OCI-LY3 (cell line): Measurements from ENCODE around the gene MRPS11.

Experiments
- H2AFZ ChIP-seq: fragments of 200-600, 300-600 bp; shearing (Covaris generic); 2 replicates; pipeline ENCODE4 v1.6.0; 2014; ENCODE audit warnings: antibody characterized with exemption, low read depth, low read length
- H3K27ac ChIP-seq: fragments of 200-600, 300-600 bp; sonication (generic); 2 replicates; pipeline ENCODE4 v1.5.1; 2014; ENCODE audit warnings: mild to moderate bottlenecking, low read length, moderate library complexity, mixed read lengths
- H3K27me3 ChIP-seq: fragments of 200-600, 300-600 bp; sonication (generic); 2 replicates; pipeline ENCODE4 v1.6.1; 2014; ENCODE audit warnings: low read depth, low read length, mixed read lengths
- H3K36me3 ChIP-seq: fragments of 200-600, 300-600 bp; sonication (generic); replicated peaks from 2 replicates; pipeline ENCODE3; 2014; ENCODE audit warnings: low read depth, low read length, mixed read lengths
- H3K4me1 ChIP-seq: fragments of 300-600, 200-600 bp; sonication (generic); 2 replicates; pipeline ENCODE4 v1.6.1; 2014; ENCODE audit warnings: low read length, mixed read lengths
- H3K4me2 ChIP-seq: fragments of 200-600, 300-600 bp; sonication (generic); 2 replicates; pipeline ENCODE4 v1.6.1; 2014; ENCODE audit warnings: low read length, mixed read lengths
- H3K4me3 ChIP-seq: fragments of 300-600, 200-600 bp; sonication (generic); 2 replicates; pipeline ENCODE4 v1.5.1; 2014; ENCODE audit warnings: antibody characterized with exemption, mild to moderate bottlenecking, low read length, moderate library complexity
- H3K79me2 ChIP-seq: fragments of 300-600, 200-600 bp; shearing (Covaris generic); 2 replicates; pipeline ENCODE4 v1.6.1; 2014; ENCODE audit warnings: mild to moderate bottlenecking, low read length, mixed read lengths
- H3K9ac ChIP-seq: fragments of 300-600, 200-600 bp; shearing (Covaris generic); 2 replicates; pipeline ENCODE4 v1.6.0; 2014; ENCODE audit warnings: mild to moderate bottlenecking, low read length, moderate library complexity
- H3K9me3 ChIP-seq: fragments of 200-600, 300-600 bp; shearing (Covaris generic); 2 replicates; pipeline ENCODE4 v1.6.1; 2014; ENCODE audit warnings: low read length, mixed read lengths; ENCODE audit not compliant: insufficient read depth
- H4K20me1 ChIP-seq: fragments of 200-600, 300-600 bp; sonication (generic); 2 replicates; pipeline ENCODE4 v1.6.1; 2016; ENCODE audit warnings: low read length, mixed read lengths; ENCODE audit not compliant: insufficient read depth
- CTCF ChIP-seq: fragments of 200-600, 300-600 bp; sonication (generic); IDR thresholded peaks from 2 replicates; pipeline ENCODE4 v1.5.1; 2014; ENCODE audit warnings: antibody characterized with exemption, low read length, low read depth
- EZH2phosphoT487 ChIP-seq: fragments of 200-600 bp; shearing (Covaris generic); IDR thresholded peaks from 2 replicates; pipeline ENCODE4 v1.6.1; 2018; ENCODE audit warnings: antibody characterized with exemption, mixed run types, low read depth

MRPS11 gene

DNA sequence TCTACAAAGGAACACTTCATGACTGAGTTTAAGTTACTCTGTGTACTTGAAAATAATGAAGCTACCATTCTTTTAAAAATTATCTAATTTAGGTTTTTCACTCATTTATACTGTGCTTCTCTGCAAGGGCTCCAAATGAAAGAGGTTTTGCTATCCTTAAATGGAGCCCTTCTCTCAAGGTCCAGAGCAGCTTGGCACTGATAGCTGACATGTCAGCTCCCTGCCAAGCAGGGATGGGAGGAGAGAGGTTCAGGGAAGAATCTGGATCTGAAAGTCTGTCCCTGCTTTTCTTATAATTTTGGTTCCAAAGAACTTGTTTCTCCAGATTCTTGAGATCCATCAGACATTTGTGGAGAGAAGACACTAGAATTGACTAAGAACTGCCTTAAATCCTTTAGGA is 39.1 kb downstream of the MRPS11 start:
- Histone ChIP-seq H4K20me1 (no peaks in the 10 kb centered on the region), H3K27ac (no peak overlapping the region), H3K4me1 (peaks cover 41% of the 10 kb centered on the region), H3K4me2 (no peak overlapping the region), H3K9me3 (no peaks in the 10 kb centered on the region), H3K79me2 (no peaks in the 10 kb centered on the region), H2AFZ (no peak overlapping the region), H3K4me3 (no peak overlapping the region), H3K27me3 (no peaks in the 10 kb centered on the region), H3K36me3 (peaks cover 2% of the 10 kb centered on the region), H3K9ac (no peak overlapping the region)
- TF ChIP-seq CTCF (no peak), EZH2phosphoT487 (no peak)

DNA sequence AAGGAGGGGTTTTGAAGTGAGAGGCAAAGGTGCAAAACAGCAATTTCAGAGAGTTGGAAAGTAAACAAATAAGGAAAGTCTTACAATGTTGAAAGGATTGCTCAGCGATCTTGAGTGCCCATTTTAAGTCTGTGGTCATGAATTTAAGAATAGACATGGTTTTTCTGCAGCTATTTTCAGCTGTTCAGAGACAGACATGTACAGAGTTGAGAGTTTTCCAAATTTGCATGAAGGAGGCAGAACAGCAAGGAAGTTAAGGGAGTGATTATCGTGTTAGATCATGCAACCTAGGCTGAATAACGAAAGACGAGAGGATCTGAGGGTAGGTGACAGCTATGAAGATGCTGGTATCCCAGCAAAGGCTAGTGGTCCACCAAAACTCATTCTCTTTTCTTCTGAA is 41.8 kb downstream of the MRPS11 start:
- no peak overlapping the region for H3K4me2 ChIP-seq
- H3K79me2 ChIP-seq = no peaks in the 10 kb centered on the region
- H4K20me1 ChIP-seq = no peaks in the 10 kb centered on the region
- H3K4me3 ChIP-seq = no peak overlapping the region
- H3K9me3 ChIP-seq = no peaks in the 10 kb centered on the region
- H3K27ac ChIP-seq = no peak overlapping the region
- TF ChIP-seq EZH2phosphoT487 (no peak), CTCF (no peak)
- H3K4me1 ChIP-seq = peaks cover 29% of the 10 kb centered on the region
- no peak overlapping the region for H2AFZ ChIP-seq
- no peaks in the 10 kb centered on the region for H3K27me3 ChIP-seq
- H3K9ac ChIP-seq = no peak overlapping the region
- H3K36me3 ChIP-seq = peaks cover 2% of the 10 kb centered on the region

- Histone ChIP-seq H3K4me1 (peaks cover 23% of the 10 kb centered on the region), H4K20me1 (no peaks in the 10 kb centered on the region), H3K79me2 (no peaks in the 10 kb centered on the region), H3K9ac (no peak overlapping the region), H3K9me3 (no peaks in the 10 kb centered on the region), H3K36me3 (peaks cover 2% of the 10 kb centered on the region), H3K4me3 (no peak overlapping the region), H3K27me3 (no peaks in the 10 kb centered on the region), H3K27ac (no peak overlapping the region), H3K4me2 (no peak overlapping the region), H2AFZ (no peak overlapping the region)
- no peak for TF ChIP-seq CTCF
- no peak for TF ChIP-seq EZH2phosphoT487
Measured at GRCh38 chr15:88509964-88510363, 42.5 kb downstream of the MRPS11 start.

DNA sequence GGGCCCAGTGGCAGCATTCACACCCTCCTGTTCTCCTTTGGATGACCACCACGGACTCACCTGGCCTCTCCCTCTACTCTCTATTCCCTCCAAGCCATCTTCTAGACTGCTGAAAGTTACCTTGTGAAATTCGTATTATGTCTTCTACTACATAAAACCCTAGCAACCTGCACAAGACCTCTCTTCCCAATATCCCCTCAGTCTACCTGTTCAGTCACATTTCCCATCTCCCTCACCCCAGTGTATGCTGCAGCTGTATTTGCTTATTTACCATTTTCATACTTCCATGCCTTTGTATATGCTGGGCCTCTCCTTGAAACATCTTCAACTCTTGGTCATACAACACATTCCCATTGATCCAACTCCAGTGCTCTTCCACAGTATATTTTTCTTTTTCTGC is 43.7 kb downstream of the MRPS11 start:
- Histone ChIP-seq H3K9ac (no peak overlapping the region), H3K27ac (no peak overlapping the region), H3K36me3 (peaks cover 2% of the 10 kb centered on the region), H3K79me2 (no peaks in the 10 kb centered on the region), H3K4me1 (peaks cover 16% of the 10 kb centered on the region), H4K20me1 (no peaks in the 10 kb centered on the region), H2AFZ (no peak overlapping the region), H3K9me3 (no peaks in the 10 kb centered on the region), H3K4me2 (no peak overlapping the region), H3K27me3 (no peaks in the 10 kb centered on the region), H3K4me3 (no peak overlapping the region)
- TF ChIP-seq EZH2phosphoT487 (no peak), CTCF (no peak)
